Measurements from ENCODE around the gene BICD2.
"Not testable (repeated sequence)": the region's sequence is repeated elsewhere in the genome, so short reads cannot be mapped to it uniquely, and the experiment has no call there.

Gene BICD2

GRCh38 chr9:92764381-92764987, at the start of gene BICD2:
TSS of gene BICD2 (minus strand) at chr9:92764833. CDS start at chr9:92764744, 89 bp downstream.
- DNase-seq: no peak

- DNase-seq: not testable (repeated sequence)
These were observed 45.1 kb upstream of the BICD2 start for GRCh38 chr9:92809629-92810326.

- no peak for DNase-seq
These were observed 44.3 kb upstream of the BICD2 start for GRCh38 chr9:92808726-92809451.

GRCh38 chr9:92807757-92808725, 43.4 kb upstream of the BICD2 start:
- DNase-seq: no peak

GRCh38 chr9:92807031-92807756, 42.6 kb upstream of the BICD2 start:
- DNase-seq: no peak

GRCh38 chr9:92804727-92805126, 40.1 kb upstream of the BICD2 start:
- no peak for DNase-seq

- no peak for DNase-seq
These were observed 33.7 kb upstream of the BICD2 start for GRCh38 chr9:92798358-92798757.

GRCh38 chr9:92796337-92796804, 31.7 kb upstream of the BICD2 start:
- not testable (repeated sequence) for DNase-seq

GRCh38 chr9:92795598-92796336, 31.1 kb upstream of the BICD2 start:
- DNase-seq: no peak

- no peak for DNase-seq
These were observed 30.4 kb upstream of the BICD2 start for GRCh38 chr9:92795000-92795399.

GRCh38 chr9:92794426-92794825, 29.8 kb upstream of the BICD2 start:
- DNase-seq: no peak

GRCh38 chr9:92790542-92791527, 26.2 kb upstream of the BICD2 start:
- peak; percentile 54 for DNase-seq

GRCh38 chr9:92786298-92786697, 21.7 kb upstream of the BICD2 start:
- no peak for DNase-seq

GRCh38 chr9:92781899-92782298, 17.3 kb upstream of the BICD2 start:
- DNase-seq: no peak

GRCh38 chr9:92780206-92780605, 15.6 kb upstream of the BICD2 start:
- no peak for DNase-seq

- DNase-seq: no peak
These were observed 10.8 kb upstream of the BICD2 start for GRCh38 chr9:92775466-92775865.

GRCh38 chr9:92774274-92774673, 9.6 kb upstream of the BICD2 start:
- no peak for DNase-seq

GRCh38 chr9:92773810-92774209, 9.2 kb upstream of the BICD2 start:
- DNase-seq: no peak

- DNase-seq: no peak
These were observed 6.7 kb upstream of the BICD2 start for GRCh38 chr9:92771309-92771708.
